ENCODE results near the gene GPR137B. TPM values are rescaled to one million over a fixed set of nuclear protein-coding genes. Genes with fewer than 3 reads are reported as not detected.

Gene GPR137B
- total and polyA plus RNA-seq, 9 of the 15 experiments (the other 6 are each of a cell fraction or from before 2014, with no cell fraction given): 0.04 to 1.0 (median 0.62) TPM

DNA sequence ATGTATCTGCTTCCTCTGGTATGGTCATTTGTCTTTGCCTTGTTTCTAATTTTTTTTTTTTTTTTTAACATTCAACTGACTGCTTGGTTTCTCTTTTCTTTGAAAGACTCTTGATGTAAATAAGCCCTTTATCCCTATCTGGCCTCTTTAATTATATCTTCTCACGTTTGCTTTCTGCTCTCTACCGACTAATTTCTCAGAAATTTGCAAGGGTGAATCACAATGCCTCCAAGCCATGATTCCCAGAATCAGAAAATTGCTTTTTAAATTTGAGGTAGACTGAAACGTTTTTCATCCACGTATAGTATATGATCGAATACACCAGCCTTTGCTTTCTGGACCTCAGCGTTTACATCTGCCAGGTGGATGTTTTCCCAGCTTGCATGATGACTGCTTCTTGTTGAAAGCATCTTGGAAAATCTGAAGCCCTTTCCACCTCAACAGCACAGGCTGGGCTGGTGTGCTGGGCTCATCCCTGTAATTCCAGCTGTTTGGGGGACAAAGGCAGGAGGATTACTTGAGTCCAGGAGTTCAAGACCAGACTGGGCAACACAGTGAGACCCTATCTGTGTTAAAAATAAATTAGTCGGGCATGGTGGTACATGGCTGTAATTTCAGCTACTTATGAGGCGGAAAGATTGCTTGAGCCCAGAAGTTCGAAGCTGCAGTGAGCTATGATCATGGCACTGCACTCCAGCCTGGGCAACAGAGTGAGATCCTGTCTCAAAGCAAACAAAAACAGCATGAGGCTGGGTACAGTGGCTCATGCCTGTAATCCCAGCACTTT, 35.0 kb upstream of the GPR137B start (continued):
- TF ChIP-seq, protein P1, sequence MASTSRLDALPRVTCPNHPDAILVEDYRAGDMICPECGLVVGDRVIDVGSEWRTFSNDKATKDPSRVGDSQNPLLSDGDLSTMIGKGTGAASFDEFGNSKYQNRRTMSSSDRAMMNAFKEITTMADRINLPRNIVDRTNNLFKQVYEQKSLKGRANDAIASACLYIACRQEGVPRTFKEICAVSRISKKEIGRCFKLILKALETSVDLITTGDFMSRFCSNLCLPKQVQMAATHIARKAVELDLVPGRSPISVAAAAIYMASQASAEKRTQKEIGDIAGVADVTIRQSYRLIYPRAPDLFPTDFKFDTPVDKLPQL (IDR thresholded peaks at IDR 0.05; ENCODE audit: extremely low read depth, insufficient read length): no peak

GRCh38 chr1:236108027-236108648, 34.2 kb upstream of the GPR137B start:
- intact Hi-C loops (cut with micrococcal nuclease): loop anchor here (2.0 to 10.0 kb wide), 4 partner anchors 195 to 1697 kb away; no protein-coding TSS in a partner anchor
- Histone ChIP-seq H2AFZ (ENCODE audit: low read depth, low read length) (no peak overlapping the region), H3K27me3 (ENCODE audit: control insufficient read depth in 2 of 2, insufficient read depth in 2 of 2, low read length in 2 of 2) (peaks cover 0 to 20% of the 10 kb centered on the region in 2 experiments; a peak in 2 of 5 replicates), H3K9me3 (replicated peaks; ENCODE audit: control insufficient read depth, insufficient read depth, low read depth, low read length) (no peaks in the 10 kb centered on the region), H3K79me2 (ENCODE audit: control insufficient read depth, insufficient read depth, low read length) (no peaks in the 10 kb centered on the region), H3K9me1 (ENCODE audit: control insufficient read depth, insufficient read depth, low read length) (no peaks in the 10 kb centered on the region), H3K4me1 (replicated peaks in 1 of 2; ENCODE audit: control insufficient read depth in 2 of 2, insufficient read depth in 2 of 2, low read length in 2 of 2) (peaks cover 3 to 4% of the 10 kb centered on the region in 2 experiments; a peak in 3 of 5 replicates), H4K20me1 (replicated peaks; ENCODE audit: control insufficient read depth, insufficient read depth, low read length) (no peaks in the 10 kb centered on the region; the same call in 1 of the 2 replicates), H3K4me3 (no peak overlapping the region), H3K27ac (ENCODE audit: extremely low read depth, low read depth, low read length) (no peak overlapping the region), H3K36me3 (ENCODE audit: control insufficient read depth, insufficient read depth, low read length) (no peaks in the 10 kb centered on the region), H3K9ac (ENCODE audit: insufficient read depth in 1 of 2, low read depth in 2 of 2, low read length in 2 of 2) (no peak overlapping the region), H3K4me2 (ENCODE audit: insufficient read depth, low read length) (no peak overlapping the region)
- DNase-seq (ENCODE audit: extremely low read depth in 1 of 4, low spot score in 3 of 4) (no peak), ATAC-seq (no peak), FAIRE-seq (no peak)
- in situ Hi-C loops (cut with MboI): loop anchor here (25.0 kb wide), 2 partner anchors 1279 to 1454 kb away; no protein-coding TSS in a partner anchor
- ChIA-PET POLR2A (interaction anchor here (0.8 to 1.5 kb wide), 3 partner anchors 22 to 395 kb away, joined by 3 read pairs; no protein-coding TSS in a partner anchor), CTCF (ENCODE audit: low intra/inter-chr PET ratio) (interaction anchor here (0.9 to 1.0 kb wide), 2 partner anchors 382 to 424 kb away, joined by 3 read pairs; no protein-coding TSS in a partner anchor)
- BruUV-seq (replicated peaks): no TSS peak
- WGBS (ENCODE audit: insufficient coverage, low coverage, missing lambda C conversion rate): 12% methylated on average over 7 of the region's 7 CpGs
- TF ChIP-seq CEBPG (CRISPR knock-in tag; IDR thresholded peaks at IDR 0.05): no peak
- peak; percentile 47 to 78 for TF ChIP-seq CEBPG (tag; conservative IDR thresholded peaks at IDR 0.05 in 1 of 2, IDR thresholded peaks at IDR 0.05 in 1 of 2)
- TF ChIP-seq ZNF239 (CRISPR knock-in tag; IDR thresholded peaks at IDR 0.05): no peak
- no peak for TF ChIP-seq DACH1 (IDR thresholded peaks at IDR 0.05; ENCODE audit: partially characterized antibody)
- TF ChIP-seq, protein P2, sequence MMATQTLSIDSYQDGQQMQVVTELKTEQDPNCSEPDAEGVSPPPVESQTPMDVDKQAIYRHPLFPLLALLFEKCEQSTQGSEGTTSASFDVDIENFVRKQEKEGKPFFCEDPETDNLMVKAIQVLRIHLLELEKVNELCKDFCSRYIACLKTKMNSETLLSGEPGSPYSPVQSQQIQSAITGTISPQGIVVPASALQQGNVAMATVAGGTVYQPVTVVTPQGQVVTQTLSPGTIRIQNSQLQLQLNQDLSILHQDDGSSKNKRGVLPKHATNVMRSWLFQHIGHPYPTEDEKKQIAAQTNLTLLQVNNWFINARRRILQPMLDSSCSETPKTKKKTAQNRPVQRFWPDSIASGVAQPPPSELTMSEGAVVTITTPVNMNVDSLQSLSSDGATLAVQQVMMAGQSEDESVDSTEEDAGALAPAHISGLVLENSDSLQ (IDR thresholded peaks at IDR 0.05): peak; percentile 94
- TF ChIP-seq CEBPB (tag; IDR thresholded peaks at IDR 0.05): peak; percentile 94
- TF ChIP-seq ZNF347 (CRISPR knock-in tag; IDR thresholded peaks at IDR 0.05; ENCODE audit: low read depth): no peak
- no peak for TF ChIP-seq ZFP30 (CRISPR knock-in tag; IDR thresholded peaks at IDR 0.05; ENCODE audit: borderline replicate concordance)
- 0 out of 4 replicates have a peak, but pooled peaks of 1 of the 2 experiments have one; percentile 11 for TF ChIP-seq RAD21 (CRISPR knock-in tag; conservative IDR thresholded peaks at IDR 0.05 in 1 of 2, IDR thresholded peaks at IDR 0.05 in 1 of 2)
- TF ChIP-seq GABPB1 (CRISPR knock-in tag; IDR thresholded peaks at IDR 0.05): no peak
- no peak for TF ChIP-seq ZFPM2 (CRISPR knock-in tag; IDR thresholded peaks at IDR 0.05)
- peak; percentile 78 for TF ChIP-seq MEIS2 (IDR thresholded peaks at IDR 0.05; ENCODE audit: partially characterized antibody)
- TF ChIP-seq CBX5 (IDR thresholded peaks at IDR 0.05; ENCODE audit: borderline replicate concordance, low read depth): no peak

All from K562 (cell line).